Activated CD4-positive, alpha-beta T cell treated with anti-CD3 and anti-CD28 coated beads, Interleukin-2, amount 10 ng/mL, durations not matched to agents 24 days and 14 days (primary cell): ENCODE results near the gene LDLRAD4. TPM values are rescaled to one million over a fixed set of nuclear protein-coding genes. Genes with fewer than 3 reads are reported as not detected.

Source experiments
- DNase-seq: peaks from one replicate; pipeline ENCODE4 v3.0.0; 2022
- H3K27ac Mint-ChIP-seq: one replicate; pipeline ENCODE4 v1.8.0; 2022; ENCODE audit warnings: mild to moderate bottlenecking, mixed read lengths
- H3K27me3 Mint-ChIP-seq: one replicate; pipeline ENCODE4 v1.8.0; 2022; ENCODE audit warnings: mixed read lengths
- H3K36me3 Mint-ChIP-seq: one replicate; pipeline ENCODE4 v1.8.0; 2022; ENCODE audit warnings: low read depth, mild to moderate bottlenecking, mixed read lengths
- H3K4me1 Mint-ChIP-seq: one replicate; pipeline ENCODE4 v1.8.0; 2021; ENCODE audit warnings: mixed read lengths
- H3K4me3 Mint-ChIP-seq: one replicate; pipeline ENCODE4 v1.8.0; 2022; ENCODE audit warnings: mild to moderate bottlenecking, moderate library complexity, mixed read lengths
- H3K9me3 Mint-ChIP-seq: one replicate; pipeline ENCODE4 v1.8.0; 2021; ENCODE audit warnings: mixed read lengths
- intact Hi-C: fragments of 100-400 bp; cut with micrococcal nuclease; formaldehyde crosslinking; loops from one replicate; pipeline ENCODE4 v1.15.1; 2023
- total RNA-seq: library from RNA; stranded (reverse); gene quantifications from 2 replicates; pipeline ENCODE4 v1.2.3, GENCODE V29; 2022

The LDLRAD4 gene
- total RNA-seq, 1 donor from 2014 or later, result 36.5 TPM

DNA sequence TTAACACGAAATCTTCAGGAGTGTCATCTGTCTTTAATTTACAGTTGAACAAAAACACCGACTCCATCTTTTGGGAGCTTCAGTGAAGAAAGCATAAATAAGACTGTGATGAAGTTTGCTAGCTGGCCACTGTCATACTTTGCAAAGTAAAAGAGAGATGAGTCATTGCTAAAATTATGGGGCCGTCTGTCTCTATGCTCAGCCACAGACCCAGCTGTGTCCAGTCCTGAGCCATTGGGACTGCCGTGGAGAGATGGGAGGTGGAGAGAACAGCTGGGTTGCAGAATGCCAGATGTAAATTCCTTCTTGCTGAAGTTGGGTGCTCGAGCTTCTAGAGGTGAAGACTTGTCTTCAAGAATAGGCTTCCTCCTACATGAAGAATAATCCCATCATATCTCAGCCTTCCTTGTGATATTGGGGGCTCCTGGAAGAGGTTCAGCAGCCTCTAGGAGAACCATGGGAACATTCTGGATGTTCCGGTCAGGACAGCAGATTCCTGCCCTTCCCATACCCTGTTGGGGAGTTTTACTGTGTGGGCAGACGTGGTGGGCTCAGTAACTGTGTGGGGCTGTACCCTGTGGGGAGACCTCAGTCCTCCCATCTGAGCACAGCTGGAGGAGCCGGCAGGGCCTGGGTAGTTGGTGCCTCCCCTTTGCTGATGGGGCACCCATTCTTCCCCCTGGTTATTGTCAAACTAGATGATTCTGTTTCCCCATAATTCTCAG lies 71.1 kb downstream of the LDLRAD4 start:
- peak overlapping the region; percentile 83 for H3K27ac Mint-ChIP-seq
- no peak overlapping the region for H3K4me3 Mint-ChIP-seq
- no peaks in the 10 kb centered on the region for H3K9me3 Mint-ChIP-seq
- peaks cover 39% of the 10 kb centered on the region for H3K4me1 Mint-ChIP-seq
- intact Hi-C loops, result loop anchor here (2.0 kb wide), 1 partner anchor 73 kb away; no protein-coding TSS in a partner anchor
- H3K36me3 Mint-ChIP-seq, result peaks cover 3% of the 10 kb centered on the region
- no peaks in the 10 kb centered on the region for H3K27me3 Mint-ChIP-seq
- DNase-seq, result no peak

DNA sequence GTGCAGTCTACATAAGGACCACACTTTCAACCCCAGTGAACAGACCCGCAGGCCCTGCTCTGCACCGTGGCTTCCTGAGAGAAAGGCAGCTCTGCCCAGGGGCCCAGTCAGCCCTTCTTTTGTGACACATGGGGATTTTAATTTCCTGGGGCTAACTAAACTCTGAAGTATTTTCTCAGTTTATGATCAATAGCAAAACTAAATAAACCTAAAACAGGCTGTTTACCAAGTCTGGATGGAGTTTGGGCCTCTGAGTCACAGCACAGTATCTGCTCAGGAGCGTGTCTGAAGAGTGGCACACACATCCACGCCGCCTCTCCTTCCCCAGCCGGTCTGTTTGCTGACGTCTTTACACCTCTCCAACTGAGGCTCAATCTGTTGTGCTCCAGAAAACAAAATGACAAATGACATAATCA lies 72.3 kb downstream of the LDLRAD4 start:
- Mint-ChIP-seq H3K27ac (peak overlapping the region; percentile 83), H3K27me3 (no peaks in the 10 kb centered on the region), H3K9me3 (no peaks in the 10 kb centered on the region), H3K4me1 (peaks cover 44% of the 10 kb centered on the region), H3K36me3 (peaks cover 2% of the 10 kb centered on the region), H3K4me3 (peak overlapping the region; percentile 26)
- peak; percentile 74 for DNase-seq
- intact Hi-C loops, result loop anchor here (1.0 to 2.0 kb wide), 3 partner anchors 25 to 84 kb away; no protein-coding TSS in a partner anchor

DNA sequence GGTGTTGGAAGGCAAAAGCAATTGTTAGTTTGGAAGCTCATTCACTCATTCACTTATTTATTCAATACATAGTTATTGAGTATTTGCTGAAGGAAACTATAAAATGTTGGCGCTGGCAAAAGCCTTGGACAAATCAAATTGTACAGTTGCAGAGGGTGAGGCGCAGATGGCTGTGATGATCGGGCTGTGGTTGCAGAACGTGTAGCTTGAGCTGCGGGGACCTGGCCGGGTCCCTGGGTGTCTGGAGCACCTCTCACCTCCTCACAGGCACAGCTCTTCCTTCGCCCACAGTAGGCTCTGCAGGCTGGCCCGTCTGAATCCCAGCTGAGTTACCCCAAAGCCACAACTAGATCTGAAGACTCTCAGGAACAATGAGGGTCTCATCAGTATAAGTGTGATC lies 72.7 kb downstream of the LDLRAD4 start:
- intact Hi-C loops, result loop anchor here (1.0 to 2.0 kb wide), 3 partner anchors 25 to 84 kb away; no protein-coding TSS in a partner anchor
- DNase-seq, result no peak
- Mint-ChIP-seq H3K27ac (peak overlapping the region; percentile 83), H3K9me3 (no peaks in the 10 kb centered on the region), H3K36me3 (no peaks in the 10 kb centered on the region), H3K4me1 (peaks cover 41% of the 10 kb centered on the region), H3K27me3 (no peaks in the 10 kb centered on the region), H3K4me3 (peak overlapping the region; percentile 26)

DNA sequence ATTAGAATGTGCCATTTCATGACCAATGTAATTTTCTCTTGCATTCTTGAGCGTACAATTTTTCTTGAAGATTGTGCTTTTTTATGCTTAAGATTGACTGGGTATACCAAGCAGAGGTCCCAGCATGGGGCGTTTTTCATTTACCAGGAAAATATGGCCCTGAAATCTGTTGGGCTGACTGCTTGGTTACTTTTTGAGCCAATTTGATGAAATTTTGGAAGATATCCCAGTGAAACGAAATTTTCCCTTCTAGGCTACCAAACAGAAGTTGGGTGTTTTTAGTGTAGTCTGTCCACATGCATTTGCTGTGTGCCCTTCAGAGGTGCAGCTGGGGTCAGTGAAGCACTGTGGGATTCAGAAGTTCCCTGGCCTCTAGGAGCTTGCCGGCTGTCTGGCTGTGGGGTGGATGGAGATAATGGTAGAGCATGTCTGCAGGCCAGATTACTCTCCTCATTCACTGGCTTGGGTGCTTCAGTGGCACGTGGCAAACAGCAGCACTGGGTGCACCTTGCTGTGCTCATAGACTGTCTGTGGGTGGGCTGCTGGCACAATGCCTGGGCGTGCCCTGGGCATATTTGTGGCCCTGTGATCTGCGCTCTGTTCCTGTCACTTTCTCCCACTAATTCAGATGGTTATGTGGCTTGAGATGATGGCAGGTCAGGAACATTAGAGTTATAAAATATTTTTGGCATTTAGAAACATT lies 73.3 kb downstream of the LDLRAD4 start:
- Mint-ChIP-seq H3K9me3 (no peaks in the 10 kb centered on the region), H3K4me1 (peaks cover 43% of the 10 kb centered on the region), H3K4me3 (no peak overlapping the region)

DNA sequence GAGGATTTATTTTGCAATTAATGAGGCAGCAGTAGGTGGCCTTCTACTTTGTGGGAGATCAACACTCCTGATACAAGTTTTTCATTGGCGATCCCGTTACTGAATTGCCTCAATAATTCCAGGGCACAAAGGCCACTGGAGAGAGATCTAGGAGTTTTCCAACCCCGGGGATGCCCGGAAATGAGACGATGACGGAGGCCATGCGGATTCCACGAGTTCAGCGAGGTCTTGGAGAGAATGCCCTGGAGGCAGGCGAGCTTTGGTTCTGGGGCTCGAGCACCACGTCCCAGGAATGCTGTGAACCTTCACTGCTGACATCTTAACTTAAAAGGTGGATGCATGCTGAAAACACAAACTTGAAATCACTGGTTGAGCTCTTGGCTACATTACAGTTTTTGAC lies 74.2 kb downstream of the LDLRAD4 start:
- no peaks in the 10 kb centered on the region for H3K9me3 Mint-ChIP-seq
- intact Hi-C loops, result loop anchor here (1.0 kb wide), 1 partner anchor 70 kb away; no protein-coding TSS in a partner anchor
- no peak overlapping the region for H3K4me3 Mint-ChIP-seq
- no peak overlapping the region for H3K27ac Mint-ChIP-seq
- H3K36me3 Mint-ChIP-seq, result no peaks in the 10 kb centered on the region
- no peaks in the 10 kb centered on the region for H3K27me3 Mint-ChIP-seq
- peaks cover 43% of the 10 kb centered on the region for H3K4me1 Mint-ChIP-seq
- no peak for DNase-seq

More for the DNA sequence above, 73.3 kb downstream of the LDLRAD4 start:
- no peaks in the 10 kb centered on the region for H3K27me3 Mint-ChIP-seq
- no peaks in the 10 kb centered on the region for H3K36me3 Mint-ChIP-seq
- no peak overlapping the region for H3K27ac Mint-ChIP-seq
- no peak for DNase-seq
- intact Hi-C loops, result loop anchor here (1.0 to 2.0 kb wide), 4 partner anchors 26 to 83 kb away; no protein-coding TSS in a partner anchor

DNA sequence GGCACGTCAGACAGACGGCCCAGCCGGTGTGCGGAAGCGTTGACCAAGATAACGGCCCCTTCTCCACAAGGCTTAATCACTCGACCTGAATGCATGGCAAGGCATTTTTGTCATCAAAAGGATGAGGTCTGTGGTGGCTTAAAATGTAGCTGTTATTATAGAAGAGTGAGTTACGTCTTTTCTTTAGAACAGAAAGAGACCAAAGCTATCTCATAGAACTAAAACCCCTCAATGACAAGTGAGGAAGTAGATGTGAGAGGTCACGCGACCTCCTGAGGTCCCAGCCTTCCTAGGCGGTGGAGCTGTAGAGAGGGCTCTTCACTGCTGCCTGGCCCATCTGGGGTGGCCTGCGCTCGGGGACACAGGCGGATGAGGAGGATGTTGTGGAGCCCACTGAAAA lies 75.7 kb downstream of the LDLRAD4 start:
- Mint-ChIP-seq H3K4me1 (peaks cover 39% of the 10 kb centered on the region), H3K4me3 (no peak overlapping the region), H3K27me3 (no peaks in the 10 kb centered on the region), H3K9me3 (no peaks in the 10 kb centered on the region), H3K27ac (no peak overlapping the region), H3K36me3 (no peaks in the 10 kb centered on the region)
- intact Hi-C loops, result no loop called here
- DNase-seq, result no peak

DNA sequence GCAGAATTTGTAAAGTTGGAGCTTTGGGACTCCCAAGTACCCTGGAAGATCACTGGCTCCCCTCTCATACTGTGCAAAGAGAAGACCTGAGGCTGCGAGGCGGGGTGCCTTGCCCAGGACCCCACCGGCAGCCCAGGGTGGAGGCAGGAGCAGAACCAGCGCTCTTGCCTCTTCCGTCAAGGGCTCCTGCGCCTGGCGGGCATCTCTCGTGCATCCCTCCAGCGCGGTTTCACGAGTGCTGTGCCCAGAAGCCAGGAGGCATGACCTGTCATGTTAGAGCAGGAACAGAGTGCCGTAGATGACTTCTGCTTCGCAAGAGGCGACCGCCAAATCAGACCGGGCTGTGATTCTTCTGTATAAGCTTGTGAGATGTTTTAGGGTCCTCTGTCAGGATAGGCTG lies 77.3 kb downstream of the LDLRAD4 start:
- Mint-ChIP-seq H3K36me3 (no peaks in the 10 kb centered on the region), H3K27me3 (no peaks in the 10 kb centered on the region), H3K27ac (no peak overlapping the region), H3K4me1 (peaks cover 25% of the 10 kb centered on the region), H3K4me3 (no peak overlapping the region), H3K9me3 (no peaks in the 10 kb centered on the region)
- no peak for DNase-seq
- intact Hi-C loops, result no loop called here

DNA sequence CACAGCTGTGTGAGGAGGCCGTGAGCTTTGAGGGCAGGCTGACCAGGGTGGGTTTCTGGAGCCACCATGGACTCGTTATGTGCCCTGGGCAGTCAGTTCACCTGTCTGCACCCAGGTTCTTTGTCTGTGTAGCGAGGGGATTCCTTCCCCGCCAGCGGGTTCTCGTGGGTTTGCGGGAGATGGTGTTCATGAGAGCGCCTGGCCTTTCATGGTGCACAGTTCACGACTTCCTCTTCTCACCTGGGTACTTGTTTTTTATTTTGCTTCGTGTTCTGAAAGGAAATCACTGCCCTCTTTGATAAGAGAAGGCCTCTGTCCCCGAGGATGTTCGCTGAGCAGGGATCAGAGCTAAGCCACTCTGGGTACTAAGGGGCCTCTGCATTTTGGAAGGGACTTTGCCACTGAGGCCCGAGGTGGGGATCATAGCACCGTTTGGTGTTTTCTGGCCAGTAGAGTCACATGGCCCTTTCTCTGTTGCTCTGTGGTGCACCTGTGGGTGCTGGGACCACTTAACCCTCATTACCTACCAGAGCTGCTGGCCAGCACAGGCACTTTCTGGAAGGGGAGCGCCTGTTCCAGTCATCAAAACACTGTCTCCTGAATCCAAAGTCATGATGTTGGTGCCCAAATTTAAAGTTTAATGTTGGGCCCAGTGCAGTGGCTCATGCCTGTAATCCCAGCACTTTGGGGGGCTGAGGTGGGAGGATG lies 78.5 kb downstream of the LDLRAD4 start:
- no peaks in the 10 kb centered on the region for H3K9me3 Mint-ChIP-seq
- intact Hi-C loops, result no loop called here
- H3K27me3 Mint-ChIP-seq, result no peaks in the 10 kb centered on the region
- H3K4me3 Mint-ChIP-seq, result no peak overlapping the region
- no peak overlapping the region for H3K27ac Mint-ChIP-seq
- no peaks in the 10 kb centered on the region for H3K36me3 Mint-ChIP-seq
- DNase-seq, result no peak
- peaks cover 19% of the 10 kb centered on the region for H3K4me1 Mint-ChIP-seq

DNA sequence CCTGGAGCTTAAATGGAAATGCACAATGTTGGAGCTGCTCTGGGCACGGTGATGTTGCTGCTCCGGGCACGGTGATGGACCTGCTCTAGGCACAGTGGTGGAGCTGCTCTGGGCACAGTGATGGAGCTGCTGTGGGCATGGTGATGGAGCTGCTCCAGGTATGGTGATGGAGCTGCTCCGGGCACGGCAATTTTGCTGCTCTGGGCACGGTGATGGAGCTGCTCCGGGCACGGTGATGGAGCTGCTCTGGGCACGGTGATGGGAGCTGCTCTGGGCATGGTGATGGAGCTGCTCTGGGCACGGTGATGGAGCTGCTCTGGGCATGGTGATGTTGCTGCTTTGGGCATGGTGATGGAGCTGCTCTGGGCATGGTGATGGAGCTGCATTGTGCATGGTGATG lies 79.7 kb downstream of the LDLRAD4 start:
- Mint-ChIP-seq H3K36me3 (no peaks in the 10 kb centered on the region), H3K4me1 (peaks cover 11% of the 10 kb centered on the region), H3K27ac (no peak overlapping the region), H3K4me3 (no peak overlapping the region), H3K27me3 (no peaks in the 10 kb centered on the region), H3K9me3 (no peaks in the 10 kb centered on the region)
- DNase-seq, result no peak
- intact Hi-C loops, result no loop called here

DNA sequence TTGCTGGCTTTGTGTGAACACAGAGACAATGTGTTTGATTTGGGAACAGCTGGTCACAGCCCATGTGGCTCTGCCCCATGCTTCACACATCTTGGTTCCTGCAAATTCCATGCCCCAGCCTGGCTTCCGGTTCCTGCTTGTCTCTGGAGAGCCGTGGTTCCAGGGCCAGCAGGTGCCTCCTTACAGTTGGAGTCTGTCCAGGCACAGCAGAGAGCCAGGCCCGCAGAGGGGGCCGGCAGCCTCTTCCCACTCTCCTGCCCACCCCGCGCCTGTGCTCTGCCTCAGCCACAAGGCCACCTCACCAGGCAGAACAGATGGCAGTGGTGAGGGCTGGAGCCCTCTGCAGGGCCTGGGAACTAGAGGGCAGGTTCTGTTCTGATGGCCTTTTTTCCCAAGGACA lies 81.5 kb downstream of the LDLRAD4 start:
- Mint-ChIP-seq H3K4me1 (peaks cover 12% of the 10 kb centered on the region), H3K27me3 (no peaks in the 10 kb centered on the region), H3K9me3 (no peaks in the 10 kb centered on the region), H3K36me3 (peaks cover 1% of the 10 kb centered on the region), H3K4me3 (no peak overlapping the region), H3K27ac (no peak overlapping the region)
- intact Hi-C loops, result no loop called here
- DNase-seq, result no peak

DNA sequence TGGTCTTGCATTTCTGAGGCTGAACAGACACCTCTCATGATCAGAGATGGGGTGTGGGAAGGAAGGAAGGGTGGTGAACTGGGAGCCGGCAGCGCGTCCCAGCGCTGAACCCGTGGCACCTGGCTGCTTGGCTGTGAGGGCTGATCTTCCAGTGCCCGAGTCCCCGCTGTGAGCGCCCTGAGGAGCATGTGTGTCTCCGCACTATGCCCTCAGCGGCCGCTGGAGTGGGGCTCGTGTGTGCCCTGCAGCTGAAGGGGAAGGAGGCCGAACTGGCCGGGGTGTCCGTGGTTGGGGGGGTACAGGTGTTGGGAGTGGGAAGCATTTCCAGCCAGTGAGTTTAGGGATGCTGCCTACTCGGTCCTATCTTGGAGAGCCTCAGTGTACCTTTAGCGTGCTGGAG lies 82.2 kb downstream of the LDLRAD4 start:
- H3K4me1 Mint-ChIP-seq, result peaks cover 7% of the 10 kb centered on the region
- no peaks in the 10 kb centered on the region for H3K27me3 Mint-ChIP-seq
- intact Hi-C loops, result no loop called here
- no peak for DNase-seq
- H3K27ac Mint-ChIP-seq, result no peak overlapping the region
- no peak overlapping the region for H3K4me3 Mint-ChIP-seq
- H3K36me3 Mint-ChIP-seq, result peaks cover 1% of the 10 kb centered on the region
- H3K9me3 Mint-ChIP-seq, result no peaks in the 10 kb centered on the region

DNA sequence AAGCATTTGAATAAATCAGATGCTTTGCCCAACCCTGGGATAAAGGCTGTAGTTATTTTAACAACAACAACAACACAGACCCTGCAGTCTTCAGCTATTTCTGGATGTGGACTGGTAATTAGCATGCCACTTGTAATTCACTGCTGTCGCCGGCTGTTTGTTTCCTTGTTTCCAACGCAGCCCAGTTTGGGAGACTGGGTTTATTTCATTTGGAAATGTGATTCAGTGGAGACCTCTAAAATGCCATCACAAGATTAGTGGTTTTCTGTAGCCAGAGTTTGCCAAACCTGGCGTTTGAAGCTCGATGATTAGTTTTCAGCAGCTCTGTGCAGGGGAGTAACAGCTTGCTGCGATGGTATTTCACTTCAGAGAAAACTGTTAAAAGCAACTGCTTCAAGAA lies 83.5 kb downstream of the LDLRAD4 start:
- Mint-ChIP-seq H3K27me3 (no peaks in the 10 kb centered on the region), H3K4me3 (no peak overlapping the region), H3K9me3 (no peaks in the 10 kb centered on the region), H3K4me1 (peaks cover 4% of the 10 kb centered on the region), H3K36me3 (peaks cover 4% of the 10 kb centered on the region), H3K27ac (no peak overlapping the region)
- intact Hi-C loops, result no loop called here
- DNase-seq, result no peak

DNA sequence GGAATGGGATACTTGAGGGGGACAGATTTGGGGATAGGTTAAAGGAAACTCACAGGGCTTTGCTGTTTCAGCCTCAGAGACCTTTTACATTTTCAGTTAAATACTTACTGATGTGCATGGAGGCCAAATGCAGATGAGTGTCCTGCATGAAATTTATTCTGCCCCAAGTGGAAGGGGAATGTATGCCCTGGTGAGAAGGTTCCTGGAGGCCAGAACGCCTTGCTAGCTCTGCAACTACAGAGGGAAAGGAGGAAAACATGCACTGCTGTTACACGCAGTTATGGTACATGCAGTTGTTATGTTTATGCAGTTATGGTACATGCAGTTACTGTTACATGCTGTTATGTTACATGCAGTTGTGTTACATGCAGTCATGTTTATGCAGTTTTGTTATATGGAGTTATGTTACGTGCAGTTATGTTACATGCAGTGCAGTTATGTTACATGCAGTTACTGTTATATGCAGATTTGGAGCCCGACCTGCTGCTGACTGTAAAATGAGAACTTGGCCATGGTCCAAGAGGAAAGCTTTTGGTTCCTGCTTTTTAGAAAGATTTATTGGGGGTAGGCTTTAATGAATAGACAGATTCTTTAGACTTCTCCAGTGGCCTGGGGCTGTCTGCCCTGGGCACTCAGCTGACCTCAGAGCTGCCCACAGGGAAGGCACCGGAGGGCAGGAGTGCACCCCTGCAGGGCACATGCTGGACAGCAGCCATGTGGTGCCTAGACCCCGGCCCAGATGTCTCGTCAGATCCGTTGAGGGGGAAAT lies 84.1 kb downstream of the LDLRAD4 start:
- intact Hi-C loops, result no loop called here
- peaks cover 3% of the 10 kb centered on the region for H3K4me1 Mint-ChIP-seq

More for the DNA sequence above, 84.1 kb downstream of the LDLRAD4 start:
- no peak for DNase-seq
- Mint-ChIP-seq H3K27ac (no peak overlapping the region), H3K36me3 (peaks cover 5% of the 10 kb centered on the region), H3K9me3 (no peaks in the 10 kb centered on the region), H3K27me3 (no peaks in the 10 kb centered on the region), H3K4me3 (no peak overlapping the region)
